HEK293T (cell line): ENCODE results near the gene SPIN1.

ENCODE experiments used
- CTCF ChIA-PET: fragments of 350-600 bp; formaldehyde crosslinking; extraction: SDS; loops from one replicate; lab custom pipeline; 2021; ENCODE audit warnings: antibody characterized with exemption, inconsistent platforms; lab: Yijun Ruan, JAX
- POLR2A ChIA-PET: fragments of 350-600 bp; formaldehyde crosslinking; extraction: SDS; loops from one replicate; lab custom pipeline; 2020; ENCODE audit warnings: antibody characterized with exemption, inconsistent platforms; lab: Yijun Ruan, JAX
- DNase-seq: peaks from one replicate; pipeline ENCODE4 v3.0.0; 2012; ENCODE audit warnings: mixed read lengths; ENCODE audit errors: extremely low spot score
- ARNT ChIP-seq: fragments of 450-650 bp; IDR thresholded peaks from 2 replicates; pipeline ENCODE4 v1.6.1; 2017; ENCODE audit warnings: mild to moderate bottlenecking
- BHLHE40 ChIP-seq: fragments of 450-650 bp; IDR thresholded peaks from 2 replicates; pipeline ENCODE4 v1.6.1; 2016; ENCODE audit warnings: mild to moderate bottlenecking, moderate library complexity, borderline replicate concordance
- CTBP1 ChIP-seq: fragments of 450-650 bp; IDR thresholded peaks from 2 replicates; pipeline ENCODE4 v1.6.1; 2016; ENCODE audit warnings: borderline replicate concordance
- ELF4 ChIP-seq: fragments of 450-650 bp; IDR thresholded peaks from 2 replicates; pipeline ENCODE4 v1.6.1; 2017; ENCODE audit warnings: antibody characterized with exemption
- FOXA1 ChIP-seq: fragments of 450-650 bp; IDR thresholded peaks from 2 replicates; pipeline ENCODE4 v1.6.1; 2016; ENCODE audit warnings: mild to moderate bottlenecking
- FOXK2 ChIP-seq: fragments of 450-650 bp; IDR thresholded peaks from 2 replicates; pipeline ENCODE4 v1.6.1; 2016; ENCODE audit warnings: mild to moderate bottlenecking
- FOXM1 ChIP-seq: fragments of 450-650 bp; IDR thresholded peaks from 2 replicates; pipeline ENCODE4 v1.6.1; 2017; ENCODE audit warnings: mild to moderate bottlenecking, borderline replicate concordance
- HDGF ChIP-seq: fragments of 450-650 bp; IDR thresholded peaks from 2 replicates; pipeline ENCODE4 v1.6.1; 2017; ENCODE audit warnings: antibody characterized with exemption, borderline replicate concordance
- L3MBTL2 ChIP-seq: fragments of 450-650 bp; conservative IDR thresholded peaks from 2 replicates; pipeline ENCODE4 v1.6.1; 2016; ENCODE audit warnings: mild to moderate bottlenecking
- LEF1 ChIP-seq: fragments of 450-650 bp; IDR thresholded peaks from 2 replicates; pipeline ENCODE4 v1.6.1; 2017; ENCODE audit warnings: mild to moderate bottlenecking, borderline replicate concordance
- NFRKB ChIP-seq: fragments of 450-650 bp; IDR thresholded peaks from 2 replicates; pipeline ENCODE4 v1.6.1; 2016; ENCODE audit warnings: mild to moderate bottlenecking, moderate library complexity
- SP1 ChIP-seq: fragments of 450-650 bp; IDR thresholded peaks from 2 replicates; pipeline ENCODE4 v1.6.1; 2017
- SUZ12 ChIP-seq: fragments of 450-650 bp; IDR thresholded peaks from 2 replicates; pipeline ENCODE4 v1.6.1; 2016; ENCODE audit warnings: mild to moderate bottlenecking
- TARDBP ChIP-seq: fragments of 450-650 bp; IDR thresholded peaks from 2 replicates; pipeline ENCODE4 v1.6.1; 2016
- ZNF384 ChIP-seq: fragments of 450-650 bp; IDR thresholded peaks from 2 replicates; pipeline ENCODE4 v1.6.1; 2016
- TF ChIP-seq, protein P1 (sequence below): fragments of 450-650 bp; IDR thresholded peaks from 2 replicates; pipeline ENCODE4 v1.6.1; 2016

Gene SPIN1

GRCh38 chr9:88429595-88430430 is 41.6 kb downstream of the SPIN1 start:
- CTCF ChIA-PET = no interaction called here
- no peak for TF ChIP-seq TARDBP
- TF ChIP-seq ZNF384 = no peak
- no peak for TF ChIP-seq HDGF
- no peak for TF ChIP-seq FOXA1
- no peak for TF ChIP-seq SP1
- no peak for TF ChIP-seq CTBP1
- POLR2A ChIA-PET = no interaction called here

DNA sequence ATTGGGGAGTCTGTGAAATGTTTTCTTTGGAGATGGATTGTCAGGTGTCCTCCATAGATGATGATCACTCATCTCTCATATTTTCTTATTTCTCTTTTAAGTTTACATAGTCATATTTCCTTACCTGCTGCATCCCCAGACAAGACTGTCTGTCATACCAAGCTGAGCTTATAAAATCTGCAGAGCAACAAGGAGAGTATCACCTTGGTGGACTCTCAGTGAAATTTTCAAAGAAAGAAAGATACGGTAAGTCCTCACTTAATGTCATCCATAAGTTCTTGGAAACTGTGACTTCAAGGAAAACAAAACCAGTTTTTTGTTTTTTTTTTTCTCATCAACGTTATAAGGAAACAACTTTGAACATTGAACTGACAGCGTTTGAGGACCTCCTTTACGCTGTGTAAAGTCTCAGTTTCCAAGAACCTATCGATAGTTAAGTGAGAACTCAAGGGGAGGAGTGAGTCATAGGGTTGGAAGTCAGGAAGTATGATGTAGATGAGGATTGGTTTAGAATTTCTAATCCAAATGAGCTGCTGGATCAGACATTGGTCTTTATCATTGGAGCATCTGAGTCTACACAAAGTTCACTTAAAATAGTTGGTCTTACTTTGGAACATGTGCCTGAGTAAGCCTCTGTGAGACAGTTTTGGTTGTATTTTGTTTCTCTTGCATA is 45.5 kb downstream of the SPIN1 start:
- ChIA-PET POLR2A (no interaction called here), CTCF (no interaction called here)
- TF ChIP-seq TARDBP (no peak), ZNF384 (no peak), FOXK2 (no peak), LEF1 (no peak), FOXM1 (no peak), FOXA1 (no peak), SUZ12 (no peak), ARNT (no peak), NFRKB (no peak)
- DNase-seq = no peak

More at GRCh38 chr9:88429595-88430430, 41.6 kb downstream of the SPIN1 start:
- DNase-seq = no peak

DNA sequence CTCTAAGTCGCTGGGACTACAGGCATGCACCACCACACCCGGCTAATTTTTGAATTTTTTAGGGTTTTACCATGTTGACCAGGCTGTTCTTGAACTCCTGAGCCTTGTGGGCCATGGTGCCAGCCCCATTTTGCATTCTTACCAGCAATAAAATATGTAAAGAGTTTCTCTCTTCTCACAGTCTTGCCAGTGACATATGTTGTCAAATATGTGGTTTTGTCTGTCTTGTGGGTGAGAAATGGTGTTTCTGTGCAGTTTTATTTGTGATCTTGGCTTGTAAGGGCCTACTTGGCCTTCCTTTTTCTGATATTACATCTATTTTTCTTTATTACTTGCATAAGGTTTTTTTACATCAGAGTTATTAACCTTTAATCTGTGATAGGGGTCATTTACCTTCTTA is 47.1 kb downstream of the SPIN1 start:
- TF ChIP-seq L3MBTL2 (no peak), FOXM1 (no peak), BHLHE40 (no peak), SUZ12 (no peak), SP1 (no peak), TARDBP (no peak), LEF1 (no peak), ARNT (no peak), CTBP1 (no peak), NFRKB (no peak), FOXK2 (no peak), ZNF384 (no peak), ELF4 (no peak), FOXA1 (no peak), HDGF (no peak)
- TF ChIP-seq, protein P1, sequence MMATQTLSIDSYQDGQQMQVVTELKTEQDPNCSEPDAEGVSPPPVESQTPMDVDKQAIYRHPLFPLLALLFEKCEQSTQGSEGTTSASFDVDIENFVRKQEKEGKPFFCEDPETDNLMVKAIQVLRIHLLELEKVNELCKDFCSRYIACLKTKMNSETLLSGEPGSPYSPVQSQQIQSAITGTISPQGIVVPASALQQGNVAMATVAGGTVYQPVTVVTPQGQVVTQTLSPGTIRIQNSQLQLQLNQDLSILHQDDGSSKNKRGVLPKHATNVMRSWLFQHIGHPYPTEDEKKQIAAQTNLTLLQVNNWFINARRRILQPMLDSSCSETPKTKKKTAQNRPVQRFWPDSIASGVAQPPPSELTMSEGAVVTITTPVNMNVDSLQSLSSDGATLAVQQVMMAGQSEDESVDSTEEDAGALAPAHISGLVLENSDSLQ = no peak
- ChIA-PET POLR2A (no interaction called here), CTCF (no interaction called here)
- DNase-seq = no peak

- CTCF ChIA-PET = no interaction called here
- TF ChIP-seq HDGF (no peak), ZNF384 (no peak), LEF1 (no peak), TARDBP (no peak), L3MBTL2 (no peak), CTBP1 (no peak), FOXK2 (no peak), ARNT (no peak), FOXA1 (no peak), ELF4 (no peak), FOXM1 (no peak)
- POLR2A ChIA-PET = no interaction called here
- DNase-seq = no peak
Measured at GRCh38 chr9:88436379-88436778, 48.1 kb downstream of the SPIN1 start.

DNA sequence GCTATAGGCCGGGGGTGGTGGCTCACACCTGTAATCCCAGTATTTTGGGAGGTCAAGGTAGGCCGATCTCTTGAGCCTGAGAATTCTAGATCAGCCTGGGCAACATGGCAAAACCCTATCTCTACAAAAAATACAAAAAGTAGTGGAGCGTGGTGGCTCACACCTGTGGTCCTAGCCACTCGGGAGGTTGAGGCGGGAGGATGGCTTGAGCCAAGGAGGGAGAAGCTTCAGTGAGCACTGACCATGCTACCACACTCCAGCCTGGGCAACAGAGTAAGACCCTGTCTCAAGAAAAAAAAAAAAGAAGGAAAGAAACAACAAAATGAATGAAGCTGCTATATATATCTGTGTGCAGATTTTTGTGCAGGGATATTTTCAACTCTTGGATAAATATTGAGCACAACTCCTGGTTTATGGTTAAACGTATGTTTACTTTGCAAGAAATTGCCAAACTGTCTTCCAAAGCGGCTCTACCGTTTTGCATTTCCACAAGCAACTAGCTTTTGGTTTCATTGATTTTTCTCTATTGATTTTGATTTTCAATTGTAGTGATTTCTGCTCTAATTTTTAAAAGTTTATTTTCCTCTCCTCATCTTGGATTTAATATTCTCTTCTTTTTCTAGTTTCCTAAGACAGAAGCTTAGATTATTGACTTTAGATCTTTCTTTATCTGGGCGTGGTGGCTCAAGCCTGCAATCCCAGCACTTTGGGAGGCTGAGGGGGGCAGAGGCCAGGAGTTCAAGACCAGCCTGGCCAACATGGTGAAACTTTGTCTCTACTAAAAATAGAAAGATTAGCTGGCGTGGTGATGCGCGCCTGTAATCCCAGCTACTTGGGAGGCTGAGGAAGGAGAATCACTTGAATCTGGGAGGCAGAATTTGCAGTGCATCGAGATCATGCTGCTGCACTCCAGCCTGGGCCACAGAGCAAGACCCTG is 49.2 kb downstream of the SPIN1 start:
- ChIA-PET POLR2A (interaction anchor here (0.5 kb wide), 1 partner anchor 79 kb away, joined by 3 read pairs; no protein-coding TSS in a partner anchor), CTCF (no interaction called here)
- DNase-seq = no peak
- TF ChIP-seq FOXK2 = no peak
- TF ChIP-seq CTBP1 = no peak
- TF ChIP-seq LEF1 = no peak
- no peak for TF ChIP-seq FOXA1
- TF ChIP-seq HDGF = no peak
- no peak for TF ChIP-seq TARDBP
- TF ChIP-seq SUZ12 = no peak
- TF ChIP-seq ARNT = no peak
- TF ChIP-seq L3MBTL2 = no peak
- no peak for TF ChIP-seq SP1
- TF ChIP-seq, protein P1 = no peak
- TF ChIP-seq FOXM1 = no peak
- TF ChIP-seq BHLHE40 = no peak
